KG1 (cell line): ENCODE measurements around the gene DEDD2.
A peak's percentile ranks its signal among the peaks of the same experiment; 100 is the strongest.

Experiments used
- DNase-seq: peaks from one replicate; lab custom pipeline; 2025; lab: John Stamatoyannopoulos, UW

Gene DEDD2

GRCh38 chr19:42198676-42199439 is 18.6 kb downstream of the DEDD2 start:
- peak; percentile 71 for DNase-seq

- no peak for DNase-seq
These were observed 20.1 kb downstream of the DEDD2 start for GRCh38 chr19:42197375-42197817.

DNA sequence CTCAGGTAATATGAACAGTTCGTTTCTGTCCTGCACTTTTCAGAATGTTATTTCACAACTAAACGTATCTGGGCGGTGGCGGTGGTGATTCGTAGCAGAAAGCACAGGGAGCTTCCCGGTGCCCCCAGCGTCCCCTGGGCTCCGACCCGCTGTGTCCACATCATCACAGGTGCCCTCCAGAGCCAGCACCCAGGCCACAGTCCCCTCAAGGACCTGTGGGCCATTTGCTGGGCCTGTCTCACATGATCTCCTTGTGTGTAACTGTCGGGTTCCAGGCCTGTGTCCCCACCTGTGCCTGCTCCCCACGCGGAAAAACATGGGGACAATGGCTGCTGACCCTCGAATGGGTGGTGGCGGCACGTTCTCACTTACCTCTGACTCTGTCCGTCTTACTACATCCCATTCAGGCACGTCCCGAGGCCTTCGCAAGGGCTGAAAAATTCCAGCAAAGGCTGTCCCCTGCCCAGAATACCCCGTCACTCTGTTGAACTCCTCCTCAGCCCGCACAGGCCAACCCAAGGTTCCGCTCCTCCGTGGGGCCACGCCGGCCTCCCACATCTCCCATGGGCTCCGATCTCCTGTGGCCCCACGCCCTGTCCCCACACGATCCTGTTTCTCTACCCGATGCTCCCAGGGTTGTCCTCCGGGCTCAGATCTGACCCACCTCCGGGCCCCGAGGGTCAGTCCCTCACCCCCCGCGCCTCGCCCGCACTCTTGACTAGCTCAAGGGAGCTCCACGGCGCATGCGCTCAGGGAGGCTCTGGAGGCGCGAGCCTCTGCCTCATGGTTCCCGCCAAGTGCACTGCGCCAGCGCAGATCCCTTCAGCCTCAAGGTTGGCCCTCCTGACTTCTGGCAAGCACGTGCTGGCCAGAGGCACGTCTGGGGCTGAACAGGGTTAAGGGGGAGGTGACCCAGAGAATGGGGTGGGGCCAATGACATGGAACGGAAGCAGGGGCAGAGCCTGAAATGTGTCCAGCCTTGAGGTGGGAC is 21.2 kb downstream of the DEDD2 start:
- no peak for DNase-seq

GRCh38 chr19:42193706-42194105 is 23.8 kb downstream of the DEDD2 start:
- DNase-seq = no peak

- no peak for DNase-seq
These were observed 24.2 kb downstream of the DEDD2 start for GRCh38 chr19:42193294-42193693.

DNA sequence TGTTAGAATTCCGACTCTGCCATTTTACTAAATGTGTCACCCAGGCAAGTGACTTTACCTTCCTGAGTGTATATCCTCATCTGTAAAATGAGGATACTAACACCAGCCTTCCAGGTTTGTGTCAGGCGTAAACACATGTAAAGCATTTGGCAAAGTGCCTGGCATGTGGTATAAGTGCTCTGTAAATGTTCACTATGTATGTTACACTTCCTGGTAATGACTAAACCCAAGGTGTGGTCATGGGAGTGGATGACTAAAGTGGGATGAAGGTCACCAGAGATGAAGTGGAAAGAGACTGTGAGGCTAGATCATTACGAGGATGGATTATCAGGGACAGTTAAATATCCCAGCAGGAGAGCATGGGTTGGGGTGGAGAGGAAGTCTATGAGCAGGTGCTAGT is 25.6 kb downstream of the DEDD2 start:
- DNase-seq = no peak

GRCh38 chr19:42191330-42191729 is 26.1 kb downstream of the DEDD2 start:
- DNase-seq = no peak

- no peak for DNase-seq
These were observed 28.3 kb downstream of the DEDD2 start for GRCh38 chr19:42189133-42189532.

- DNase-seq = no peak
These were observed 28.8 kb downstream of the DEDD2 start for GRCh38 chr19:42188665-42189064.

GRCh38 chr19:42185277-42185676 is 32.2 kb downstream of the DEDD2 start:
- peak; percentile 9 for DNase-seq

GRCh38 chr19:42184401-42184861 is 33.0 kb downstream of the DEDD2 start:
- DNase-seq = no peak

- no peak for DNase-seq
These were observed 38.4 kb downstream of the DEDD2 start for GRCh38 chr19:42178791-42179674.

DNA sequence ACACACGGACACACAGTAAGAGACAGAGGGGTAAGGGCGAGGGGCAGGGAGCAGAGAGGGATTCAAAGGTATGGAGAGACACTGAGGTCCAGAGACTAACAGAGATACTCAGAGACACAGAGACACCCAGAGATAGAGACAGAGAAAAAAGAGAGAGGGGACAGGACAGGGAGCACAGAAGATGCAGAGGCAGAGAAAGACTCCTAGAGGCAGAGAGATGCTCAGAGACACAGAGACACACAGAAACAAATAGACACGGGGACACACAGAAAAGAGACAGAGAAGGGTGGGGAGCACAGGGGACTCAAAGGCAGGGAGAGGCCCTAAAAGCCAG is 39.8 kb downstream of the DEDD2 start:
- DNase-seq = no peak

- no peak for DNase-seq
These were observed 40.3 kb downstream of the DEDD2 start for GRCh38 chr19:42176990-42177685.

DNA sequence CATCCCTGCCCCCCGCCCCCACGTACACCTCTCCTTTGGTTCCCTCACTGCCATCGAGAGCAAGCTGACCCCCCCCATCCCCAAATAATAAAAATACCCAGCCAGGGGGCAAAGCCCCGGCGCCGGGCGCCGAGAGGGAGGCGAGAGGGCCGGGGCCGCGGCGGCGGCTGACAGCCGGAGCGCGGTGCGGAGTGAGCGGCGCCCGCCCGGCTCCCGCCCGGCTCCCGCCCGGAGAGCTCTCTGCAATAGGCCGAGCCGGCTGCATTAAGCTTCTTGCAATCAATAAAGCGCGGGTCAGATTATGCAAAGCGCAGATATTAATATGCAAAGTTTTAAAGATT is 40.9 kb downstream of the DEDD2 start:
- no peak for DNase-seq

GRCh38 chr19:42175952-42176648 is 41.4 kb downstream of the DEDD2 start:
- no peak for DNase-seq

DNA sequence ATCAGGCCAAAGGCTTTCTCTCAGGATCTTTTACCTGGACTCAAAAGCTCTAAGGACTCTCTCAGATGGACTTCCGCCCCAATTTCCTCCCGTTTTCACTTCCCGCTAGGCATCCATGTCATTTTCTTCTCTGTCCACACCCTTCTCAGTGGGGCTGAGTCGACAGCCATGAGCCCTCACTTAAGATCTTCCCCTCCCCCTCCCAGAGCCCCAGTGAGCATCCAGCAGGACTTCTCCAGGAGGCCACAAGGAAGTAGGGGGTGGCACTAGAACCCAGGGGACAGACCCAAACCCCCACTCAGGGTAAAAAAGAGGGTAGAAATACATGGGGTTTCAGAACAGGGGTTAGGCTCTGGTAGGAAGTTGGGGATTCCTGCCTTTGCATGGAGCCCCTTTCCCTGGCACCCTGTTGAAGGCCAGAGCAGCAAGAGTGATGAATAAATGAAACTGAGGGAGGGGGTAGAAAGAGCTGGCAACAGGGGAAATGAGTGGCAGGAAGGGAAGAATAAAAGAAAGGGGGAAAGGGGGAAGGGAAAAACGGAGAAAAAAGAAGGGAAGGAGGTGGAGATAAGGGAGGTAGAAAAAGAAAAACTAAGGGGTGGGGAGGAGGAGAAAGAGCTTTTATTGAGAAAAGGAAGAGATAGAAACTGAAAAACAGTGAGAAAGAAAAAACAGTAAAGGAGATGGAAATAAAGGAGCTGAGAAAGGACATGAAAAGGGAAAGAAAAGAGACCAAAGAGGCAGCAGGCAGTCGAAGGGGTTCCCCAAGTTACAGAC is 42.3 kb downstream of the DEDD2 start:
- no peak for DNase-seq

DNA sequence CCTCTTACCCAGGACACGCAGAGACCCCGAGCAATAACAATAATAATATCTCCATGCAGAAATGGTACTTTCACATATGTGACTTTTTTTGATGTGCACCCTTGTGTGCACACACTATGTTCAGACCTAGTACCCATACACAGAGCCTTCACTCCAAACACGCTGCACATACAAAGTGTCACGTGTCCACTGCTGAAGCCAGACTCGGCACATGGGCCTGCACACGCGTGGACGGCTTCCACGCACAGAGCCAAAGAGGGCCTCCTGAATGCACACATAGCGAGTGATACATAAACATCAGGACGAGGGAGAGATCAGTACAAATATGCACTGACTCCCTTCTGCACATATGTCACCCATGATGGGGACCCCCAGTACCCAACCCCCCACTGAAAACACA is 43.3 kb downstream of the DEDD2 start:
- no peak for DNase-seq

GRCh38 chr19:42173695-42174094 is 43.8 kb downstream of the DEDD2 start:
- no peak for DNase-seq

- DNase-seq = no peak
These were observed 45.2 kb downstream of the DEDD2 start for GRCh38 chr19:42172261-42172660.
